AG04450 (cell line): Measurements from ENCODE around the gene GRIN2C. TPM values are rescaled to one million over a fixed set of nuclear protein-coding genes. Genes with fewer than 3 reads are reported as not detected.

Source experiments
- CTCF ChIA-PET: fragments of 300-600, 350-600 bp; formaldehyde crosslinking; extraction: SDS; loops from one replicate; lab custom pipeline; 2022; ENCODE audit warnings: antibody characterized with exemption, inconsistent platforms; lab: Charles Lee
- POLR2A ChIA-PET: fragments of 350-600 bp; formaldehyde crosslinking; extraction: SDS; loops from one replicate; lab custom pipeline; 2021; ENCODE audit warnings: antibody characterized with exemption, inconsistent platforms; lab: Yijun Ruan, JAX
- DNase-seq: peaks from one replicate; pipeline ENCODE4 v3.0.0-alpha.2; 2011; ENCODE audit warnings: low read depth, low spot score
- H3K27ac ChIP-seq: one replicate; pipeline ENCODE4 v1.5.1; 2012; ENCODE audit warnings: low read depth, low read length, control low read depth
- H3K27me3 ChIP-seq: one replicate; pipeline ENCODE4 v1.6.0; 2012; ENCODE audit warnings: low read length; ENCODE audit not compliant: control insufficient read depth, insufficient read depth
- H3K4me3 ChIP-seq: 2 replicates; pipeline ENCODE4 v1.5.1; 2011; ENCODE audit warnings: mild to moderate bottlenecking, low read depth, low read length, control low read depth
- H3K9me3 ChIP-seq: 2 replicates; pipeline ENCODE4 v1.5.1; 2012; ENCODE audit warnings: low read length; ENCODE audit not compliant: control insufficient read depth, insufficient read depth
- CTCF ChIP-seq: IDR thresholded peaks from 2 replicates; pipeline ENCODE4 v1.5.1; 2011; ENCODE audit warnings: low read depth, low read length, control low read depth, inconsistent platforms
- polyA plus RNA-seq: library from polyadenylated mRNA; depleted of rRNA; stranded (reverse); fragments of >200 nt; gene quantifications from 2 replicates; pipeline ENCODE4 v1.2.3, GENCODE V29; 2011

The GRIN2C gene
- polyA plus RNA-seq, 1 experiment = not detected

GRCh38 chr17:74819801-74820436, 39.8 kb downstream of the GRIN2C start:
- ChIA-PET CTCF (no interaction called here), POLR2A (interaction anchor here (0.6 kb wide), 1 partner anchor 38 kb away, joined by 3 read pairs; no protein-coding TSS in a partner anchor)
- Histone ChIP-seq H3K4me3 (no peak overlapping the region), H3K9me3 (no peaks in the 10 kb centered on the region), H3K27me3 (no peaks in the 10 kb centered on the region), H3K27ac (no peak overlapping the region)
- no peak for TF ChIP-seq CTCF
- DNase-seq = no peak

DNA sequence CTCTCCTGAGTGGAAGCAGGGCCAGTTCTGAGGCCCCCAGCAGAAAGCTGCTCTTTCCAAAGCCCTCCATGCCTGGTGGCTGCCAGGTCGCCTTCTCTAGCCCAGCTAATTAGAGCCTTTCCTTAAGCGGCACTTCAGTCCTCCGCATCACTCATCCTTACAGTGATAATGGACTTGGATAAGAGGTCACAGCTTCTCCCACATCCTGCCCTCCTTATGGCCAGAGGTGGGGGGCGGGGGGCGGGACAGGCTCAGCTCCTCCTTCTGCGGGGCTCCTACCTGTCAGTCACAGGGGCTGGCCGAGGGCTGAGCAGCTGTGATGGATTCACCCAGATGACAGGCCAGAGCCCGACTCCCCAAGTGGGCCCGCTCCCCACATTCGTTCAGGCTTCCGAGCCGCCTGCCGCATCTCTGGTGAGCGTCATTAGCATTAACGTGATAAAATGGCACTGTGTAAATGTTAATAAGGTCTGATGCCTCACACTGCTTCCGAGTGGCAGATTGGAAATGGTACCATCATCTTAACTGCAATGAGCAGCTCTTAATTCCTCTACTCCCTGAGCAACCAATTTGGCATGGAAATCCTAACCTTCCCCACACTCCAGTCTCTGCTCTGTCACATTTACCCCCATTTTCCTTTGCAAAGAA, 41.3 kb downstream of the GRIN2C start:
- H3K27ac ChIP-seq = no peak overlapping the region
- ChIA-PET POLR2A (no interaction called here), CTCF (interaction anchor here (1.2 kb wide), 1 partner anchor 27 kb away, joined by 3 read pairs; no protein-coding TSS in a partner anchor)
- no peak for DNase-seq
- no peak for TF ChIP-seq CTCF
- no peaks in the 10 kb centered on the region for H3K9me3 ChIP-seq
- H3K4me3 ChIP-seq = no peak overlapping the region
- no peaks in the 10 kb centered on the region for H3K27me3 ChIP-seq

- no peak for TF ChIP-seq CTCF
- DNase-seq = no peak
- Histone ChIP-seq H3K4me3 (no peak overlapping the region), H3K27me3 (no peaks in the 10 kb centered on the region), H3K27ac (no peak overlapping the region), H3K9me3 (no peaks in the 10 kb centered on the region)
- POLR2A ChIA-PET = no interaction called here
- CTCF ChIA-PET = interaction anchor here (1.1 kb wide), 1 partner anchor 48 kb away, joined by 6 read pairs; no protein-coding TSS in a partner anchor
These were observed 42.6 kb downstream of the GRIN2C start for GRCh38 chr17:74816905-74817620.

- no peak for TF ChIP-seq CTCF
- H3K27me3 ChIP-seq = no peaks in the 10 kb centered on the region
- H3K9me3 ChIP-seq = no peaks in the 10 kb centered on the region
- POLR2A ChIA-PET = no interaction called here
- CTCF ChIA-PET = no interaction called here
- H3K27ac ChIP-seq = no peak overlapping the region
- H3K4me3 ChIP-seq = no peak overlapping the region
- no peak for DNase-seq
These were observed 43.9 kb downstream of the GRIN2C start for GRCh38 chr17:74815550-74816370.
